ENCODE measurements around the gene UBAC2. TPM values are rescaled to one million over a fixed set of nuclear protein-coding genes. Genes with fewer than 3 reads are reported as not detected.
"Not testable (repeated sequence)": the region's sequence is repeated elsewhere in the genome, so short reads cannot be mapped to it uniquely, and the experiment has no call there.

Gene UBAC2
- total and polyA plus RNA-seq, 2 of the 8 experiments (the other 6 are each of a cell fraction or from before 2014, with no cell fraction given) = 75.9 to 76.9 TPM

DNA sequence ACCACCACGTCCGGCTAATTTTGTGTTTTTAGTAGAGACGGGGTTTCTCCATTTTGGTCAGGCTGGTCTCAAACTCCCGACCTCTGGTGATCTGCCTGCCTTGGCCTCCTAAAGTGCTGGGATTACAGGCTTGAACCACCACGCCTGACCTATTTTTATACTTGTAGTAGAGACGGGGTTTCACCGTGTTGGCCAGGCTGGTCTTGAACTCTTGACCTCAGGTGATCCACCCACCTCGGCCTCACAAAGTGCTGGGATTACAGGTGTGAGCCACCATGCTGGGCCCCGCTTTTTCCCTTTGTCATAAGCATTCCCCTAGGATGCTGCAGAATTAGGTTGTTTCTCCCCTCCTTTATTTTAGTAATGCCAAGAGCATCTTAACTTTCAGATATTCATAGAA, 10.0 kb downstream of the UBAC2 start:
- peaks cover 4 to 11% (median 6%) of the 10 kb centered on the region in 4 experiments; a peak in 5 of 7 replicates for H3K4me1 ChIP-seq (replicated peaks in 1 of 4; ENCODE audit: control insufficient read depth in 3 of 4, insufficient read depth in 4 of 4, low read length in 3 of 4)
- POLR2A ChIA-PET (ENCODE audit: partially characterized antibody) = interaction anchor here (1.5 to 2.5 kb wide), 2 partner anchors 10 kb away, joined by 12 to 23 read pairs; partner anchors contain the start of gene UBAC2
- peaks cover 10 to 25% of the 10 kb centered on the region in 2 experiments for H4K20me1 ChIP-seq (replicated peaks in 1 of 2; ENCODE audit: control insufficient read depth in 1 of 2, insufficient read depth in 2 of 2, low read length in 2 of 2)
- CTCF ChIA-PET (ENCODE audit: partially characterized antibody); H2BK120ac ChIP-seq (replicated peaks; ENCODE audit: low read depth, low read length); H4K5ac ChIP-seq (ENCODE audit: insufficient read length, low read depth, low read length); H4K91ac ChIP-seq (replicated peaks; ENCODE audit: insufficient read length, low read length); H3K9me3 ChIP-seq (ENCODE audit: insufficient read depth in 2 of 2, low read depth in 1 of 2, low read length in 1 of 2); H2AFZ ChIP-seq (ENCODE audit: low read length); H3K18ac ChIP-seq (ENCODE audit: extremely low read depth, low read length); FAIRE-seq; H3K4ac ChIP-seq (replicated peaks; ENCODE audit: insufficient read length, low read depth, low read length); H2BK5ac ChIP-seq (ENCODE audit: low read depth, low read length); H2BK12ac ChIP-seq (ENCODE audit: low read depth, low read length); H3K14ac ChIP-seq (ENCODE audit: insufficient read length); H3K4me3 ChIP-seq (ENCODE audit: extremely low read depth in 1 of 4, insufficient read depth in 2 of 4, low read depth in 3 of 4, low read length in 4 of 4); H3K56ac ChIP-seq (replicated peaks; ENCODE audit: insufficient read length, low read depth, low read length); H3K23ac ChIP-seq (ENCODE audit: insufficient read length); H3K36me3 ChIP-seq (ENCODE audit: control insufficient read depth in 2 of 4, insufficient read depth in 4 of 4, low read length in 3 of 4); H3K27ac ChIP-seq (ENCODE audit: low read depth, low read length); H3K23me2 ChIP-seq (ENCODE audit: low read depth, low read length); H4K8ac ChIP-seq (ENCODE audit: extremely low read depth, insufficient read depth, low read length); H2BK15ac ChIP-seq (ENCODE audit: low read length); H3K9ac ChIP-seq (replicated peaks in 1 of 4; ENCODE audit: extremely low read depth in 1 of 4, low read depth in 3 of 4, low read length in 3 of 4); H2BK20ac ChIP-seq (ENCODE audit: low read length); H2AK5ac ChIP-seq (ENCODE audit: low read depth, low read length); H3K27me3 ChIP-seq (replicated peaks in 1 of 4; ENCODE audit: control insufficient read depth in 3 of 4, extremely low read depth in 1 of 4, insufficient read depth in 3 of 4, low read length in 3 of 4); H3K4me2 ChIP-seq (ENCODE audit: insufficient read depth in 1 of 2, low read depth in 2 of 2, low read length in 2 of 2): not testable (repeated sequence)
- peaks cover 22% of the 10 kb centered on the region for H3K79me1 ChIP-seq (ENCODE audit: low read depth, low read length)
- WGBS, 2 experiments (ENCODE audit: extremely low coverage in 1 of 2, insufficient coverage in 1 of 2, insufficient read length in 1 of 2, insufficient replicate concordance in 2 of 2, low coverage in 1 of 2, low lambda C conversion rate in 2 of 2, missing lambda C conversion rate in 1 of 2) = 89% methylated on average over 9 of the region's 9 CpGs; no CpG with 5 or more reads in 1 of the 2 experiments
- H3K79me2 ChIP-seq (ENCODE audit: control insufficient read depth in 1 of 2, insufficient read depth in 2 of 2, low read length in 2 of 2) = peaks cover 13 to 94% of the 10 kb centered on the region in 2 experiments
- DNase-seq (ENCODE audit: low read depth in 1 of 2, low spot score in 2 of 2) = peak in 1 of 2 experiments; percentile 20
